Measurements from ENCODE around the gene GNA14. TPM values are rescaled to one million over a fixed set of nuclear protein-coding genes. Genes with fewer than 3 reads are reported as not detected.

GNA14 gene
- total RNA-seq, 1 donor: 6.5 TPM

GRCh38 chr9:77463151-77463550 is 185.0 kb downstream of the GNA14 start:
- no peak overlapping the region for H3K4me3 ChIP-seq (ENCODE audit: low read depth, low read length)
- TF ChIP-seq CTCF (IDR thresholded peaks at IDR 0.05; ENCODE audit: insufficient read depth, low read depth, low read length): no peak
- peak; percentile 31 for DNase-seq (ENCODE audit: low read depth)

GRCh38 chr9:77462066-77462465 is 186.1 kb downstream of the GNA14 start:
- no peak for DNase-seq (ENCODE audit: low read depth)
- no peak overlapping the region for H3K4me3 ChIP-seq (ENCODE audit: low read depth, low read length)
- no peak for TF ChIP-seq CTCF (IDR thresholded peaks at IDR 0.05; ENCODE audit: insufficient read depth, low read depth, low read length)

- no peak for TF ChIP-seq CTCF (IDR thresholded peaks at IDR 0.05; ENCODE audit: insufficient read depth, low read depth, low read length)
Measured at GRCh38 chr9:77460938-77461337, 187.2 kb downstream of the GNA14 start.

GRCh38 chr9:77457916-77458592 is 190.1 kb downstream of the GNA14 start:
- peak; percentile 96 for TF ChIP-seq CTCF (IDR thresholded peaks at IDR 0.05; ENCODE audit: insufficient read depth, low read depth, low read length)
- no peak overlapping the region for H3K4me3 ChIP-seq (ENCODE audit: low read depth, low read length)
- peak; percentile 79 for DNase-seq (ENCODE audit: low read depth)

More at GRCh38 chr9:77460938-77461337, 187.2 kb downstream of the GNA14 start:
- no peak for DNase-seq (ENCODE audit: low read depth)
- no peak overlapping the region for H3K4me3 ChIP-seq (ENCODE audit: low read depth, low read length)

- H3K4me3 ChIP-seq (ENCODE audit: low read depth, low read length): no peak overlapping the region
- DNase-seq (ENCODE audit: low read depth): peak; percentile 87
- peak; percentile 94 for TF ChIP-seq CTCF (IDR thresholded peaks at IDR 0.05; ENCODE audit: insufficient read depth, low read depth, low read length)
Measured at GRCh38 chr9:77456829-77457437, 191.2 kb downstream of the GNA14 start.

GRCh38 chr9:77455312-77455927 is 192.7 kb downstream of the GNA14 start:
- peak; percentile 27 for DNase-seq (ENCODE audit: low read depth)
- no peak overlapping the region for H3K4me3 ChIP-seq (ENCODE audit: low read depth, low read length)
- peak; percentile 62 for TF ChIP-seq CTCF (IDR thresholded peaks at IDR 0.05; ENCODE audit: insufficient read depth, low read depth, low read length)

Measured in fibroblast of villous mesenchyme (primary cell).